Measurements from ENCODE around the gene TSPAN4.

TSPAN4 gene

GRCh38 chr11:889257-889656 lies 46.6 kb downstream of the TSPAN4 start:
- DNase-seq = no peak

DNA sequence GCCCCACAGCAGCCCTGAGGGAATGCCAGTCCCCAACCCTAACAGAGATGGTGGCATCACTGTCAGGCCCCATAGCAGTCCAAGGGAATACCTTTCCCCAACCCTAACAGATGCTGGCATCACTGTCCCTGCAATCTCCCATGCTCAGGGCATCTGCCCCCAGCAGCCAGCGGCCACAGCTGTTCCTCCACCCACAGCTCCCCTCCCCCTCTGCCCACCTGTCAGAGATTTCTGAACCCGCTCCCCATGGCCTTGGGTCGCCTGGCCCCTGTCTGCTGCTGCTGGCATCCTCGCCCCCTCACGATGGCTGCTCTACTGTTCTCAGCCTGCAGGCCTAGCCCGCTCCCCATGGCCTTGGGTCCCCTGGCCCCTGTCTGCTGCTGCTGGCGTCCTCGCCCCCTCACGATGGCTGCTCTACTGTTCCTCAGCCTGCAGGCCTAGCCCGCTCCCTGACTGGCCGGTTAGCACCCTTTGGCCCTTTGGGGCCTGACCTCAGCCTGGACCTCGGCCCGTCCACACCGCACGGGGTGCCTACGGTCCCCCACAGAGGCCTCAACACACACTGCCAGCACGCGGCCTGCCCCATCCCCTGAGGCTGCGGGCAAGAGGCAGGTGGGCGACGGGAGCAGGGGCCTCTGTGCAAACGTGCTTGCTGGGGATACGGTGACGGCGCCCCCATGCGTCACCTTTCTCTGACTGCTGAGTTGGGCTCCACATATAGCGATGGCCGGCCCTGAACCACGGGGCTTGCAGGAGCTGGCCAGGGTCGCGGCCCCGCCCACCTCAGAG lies 47.2 kb downstream of the TSPAN4 start:
- DNase-seq = no peak

GRCh38 chr11:890794-891540 lies 48.3 kb downstream of the TSPAN4 start:
- no peak for DNase-seq

DNA sequence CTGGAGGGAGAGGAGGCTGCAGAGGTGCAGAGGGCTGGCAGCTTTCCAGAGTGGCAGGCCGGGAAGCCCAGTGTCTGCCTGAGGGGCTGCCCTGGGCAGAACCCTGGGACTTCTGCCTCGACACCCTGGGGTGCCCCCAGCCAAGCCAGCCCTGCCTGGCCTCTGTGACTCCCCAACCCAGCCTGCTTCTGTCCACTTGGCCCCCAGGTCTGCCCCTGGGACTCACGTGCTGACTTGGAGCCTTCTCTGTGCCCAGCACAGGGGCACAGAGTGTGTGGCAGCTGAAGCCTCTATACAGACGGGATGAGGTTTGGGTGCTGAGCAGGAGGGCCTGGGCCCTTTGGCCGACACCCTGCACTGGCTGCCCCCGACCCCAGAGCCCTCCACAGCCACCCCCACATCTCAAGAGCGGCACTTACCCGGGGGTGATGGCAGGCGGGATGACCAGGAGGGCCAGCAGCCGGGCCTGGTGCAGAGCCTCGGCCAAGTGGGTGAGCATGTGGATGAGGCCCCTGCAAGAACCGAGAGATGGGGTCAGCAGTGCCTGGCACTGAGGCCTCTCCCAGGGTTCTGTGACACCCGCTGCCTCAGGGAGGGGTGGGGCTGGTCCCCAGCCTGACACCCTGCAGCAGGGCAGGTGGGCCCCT lies 50.5 kb downstream of the TSPAN4 start:
- DNase-seq = no peak

GRCh38 chr11:894575-895201 lies 52.0 kb downstream of the TSPAN4 start:
- no peak for DNase-seq

DNA sequence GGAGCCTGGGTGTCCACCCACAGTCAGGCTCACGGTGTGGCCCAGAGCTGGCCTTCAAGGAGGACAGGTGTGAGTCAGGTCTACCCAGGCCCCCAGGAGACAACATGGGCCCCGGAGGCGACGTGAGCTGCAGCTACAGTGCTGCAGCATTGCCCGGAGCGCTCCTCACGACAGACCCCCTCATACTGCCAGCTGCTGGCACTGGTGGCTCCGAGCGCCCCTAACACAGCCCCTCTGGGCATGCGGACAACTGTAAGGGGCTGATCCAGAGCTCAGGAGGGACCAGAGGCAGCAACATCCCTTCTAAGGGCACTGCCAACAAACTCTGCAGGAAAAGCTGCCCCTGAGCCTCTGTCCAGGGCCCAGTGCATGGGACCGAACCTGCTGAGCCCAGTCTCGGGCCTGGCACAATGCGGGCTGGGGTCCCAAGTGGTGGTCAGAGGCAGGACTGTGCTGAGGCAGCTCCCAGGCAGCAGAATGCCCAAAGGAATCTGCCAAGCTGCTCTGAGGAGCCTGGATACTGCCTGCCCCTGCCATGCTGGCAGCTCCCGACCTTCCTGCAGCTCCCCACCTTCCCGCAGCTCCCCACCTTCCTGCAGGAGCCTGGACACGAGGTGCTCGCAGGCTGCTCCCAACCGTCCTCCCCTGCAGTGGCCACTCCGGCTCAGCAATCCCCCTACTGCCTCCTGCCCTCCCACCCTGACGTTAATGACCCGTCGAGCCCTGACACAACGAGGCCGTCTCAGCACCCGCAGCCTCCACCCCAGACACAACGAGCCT lies 52.9 kb downstream of the TSPAN4 start:
- no peak for DNase-seq

- DNase-seq = no peak
Observed at GRCh38 chr11:897253-898142, 54.8 kb downstream of the TSPAN4 start.

DNA sequence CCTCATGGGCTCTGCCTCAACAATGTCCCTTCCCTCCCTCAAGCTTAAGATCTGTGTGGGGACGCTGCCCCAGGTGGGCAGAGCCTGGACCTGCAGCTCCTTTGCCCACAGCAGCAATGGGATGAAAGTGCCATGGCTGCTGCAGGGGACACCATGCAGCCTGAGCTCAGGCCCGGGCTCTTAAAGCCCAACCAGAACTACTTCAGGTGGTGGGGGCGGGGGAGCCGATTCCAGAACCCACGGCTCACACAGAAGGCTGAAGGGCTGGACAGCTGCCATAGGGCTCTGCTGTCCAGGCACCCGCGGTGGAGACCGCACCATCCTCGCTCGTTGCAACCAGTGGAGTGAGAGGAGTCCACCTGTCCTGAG lies 55.5 kb downstream of the TSPAN4 start:
- DNase-seq = no peak

GRCh38 chr11:898540-899190 lies 56.0 kb downstream of the TSPAN4 start:
- no peak for DNase-seq

GRCh38 chr11:899724-900123 lies 57.1 kb downstream of the TSPAN4 start:
- DNase-seq = no peak

DNA sequence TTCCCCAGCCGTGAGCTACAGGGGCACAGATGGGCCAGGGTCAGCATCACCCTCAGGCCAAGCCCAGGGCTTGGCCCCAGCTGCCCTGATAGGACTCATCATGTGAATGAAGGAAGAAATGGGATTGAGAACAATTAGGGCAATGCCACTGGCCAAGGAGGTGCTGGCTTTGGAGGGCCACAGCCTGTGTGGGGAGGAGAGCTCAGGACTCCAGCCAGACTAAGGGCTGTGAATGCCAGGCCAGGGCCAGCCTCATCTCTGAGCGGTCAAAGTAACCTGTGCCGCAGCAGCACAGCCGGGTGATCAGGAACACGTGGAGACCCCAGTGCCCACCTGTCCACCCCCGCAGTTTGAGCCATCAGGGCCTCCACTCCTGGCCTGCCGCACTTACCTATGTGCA lies 57.9 kb downstream of the TSPAN4 start:
- DNase-seq = no peak

- no peak for DNase-seq
Observed at GRCh38 chr11:901452-902061, 58.9 kb downstream of the TSPAN4 start.

GRCh38 chr11:904380-904779 lies 61.7 kb downstream of the TSPAN4 start:
- DNase-seq = no peak

DNA sequence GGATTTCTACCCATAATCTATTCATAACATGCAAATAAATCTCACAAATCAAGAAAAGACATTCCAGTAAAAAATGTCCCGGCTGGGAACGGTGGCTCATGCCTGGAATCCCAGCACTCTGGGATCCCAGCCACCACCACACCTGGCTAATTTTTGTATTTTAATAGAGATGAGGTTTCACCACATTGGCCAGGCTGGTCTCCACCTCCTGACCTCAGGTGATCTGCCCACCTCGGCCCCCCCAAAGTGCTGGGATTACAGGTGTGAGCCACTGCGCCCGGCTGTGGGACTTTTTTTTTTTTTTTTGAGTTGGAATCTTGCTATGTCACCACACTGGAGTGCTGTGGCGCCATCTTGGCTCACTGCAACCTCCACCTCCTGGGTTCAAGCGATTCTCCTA lies 63.3 kb downstream of the TSPAN4 start:
- no peak for DNase-seq

GRCh38 chr11:907668-908067 lies 65.0 kb downstream of the TSPAN4 start:
- DNase-seq = no peak

DNA sequence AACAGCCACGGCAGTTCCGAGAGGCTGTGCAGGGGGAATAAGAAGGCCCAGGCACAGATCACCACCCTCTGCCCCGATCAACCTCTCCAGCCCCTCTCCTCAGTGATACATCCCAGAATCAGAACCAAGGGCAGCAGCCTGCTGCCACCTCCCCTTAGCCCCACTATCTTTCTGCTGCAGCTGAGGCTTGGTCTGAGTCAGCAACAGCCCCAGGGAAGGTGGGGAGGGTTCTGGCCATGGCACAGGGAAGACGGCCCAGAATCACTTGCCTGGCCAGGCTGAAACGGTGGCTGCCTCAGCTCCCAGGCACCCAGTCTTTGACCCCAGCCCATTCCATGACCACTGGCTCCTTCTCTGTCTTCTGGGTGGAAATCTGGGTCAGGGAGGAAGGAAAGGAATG lies 65.6 kb downstream of the TSPAN4 start:
- no peak for DNase-seq

GRCh38 chr11:909406-909805 lies 66.8 kb downstream of the TSPAN4 start:
- DNase-seq = no peak

- DNase-seq = no peak
Observed at GRCh38 chr11:910044-910588, 67.5 kb downstream of the TSPAN4 start.

DNA sequence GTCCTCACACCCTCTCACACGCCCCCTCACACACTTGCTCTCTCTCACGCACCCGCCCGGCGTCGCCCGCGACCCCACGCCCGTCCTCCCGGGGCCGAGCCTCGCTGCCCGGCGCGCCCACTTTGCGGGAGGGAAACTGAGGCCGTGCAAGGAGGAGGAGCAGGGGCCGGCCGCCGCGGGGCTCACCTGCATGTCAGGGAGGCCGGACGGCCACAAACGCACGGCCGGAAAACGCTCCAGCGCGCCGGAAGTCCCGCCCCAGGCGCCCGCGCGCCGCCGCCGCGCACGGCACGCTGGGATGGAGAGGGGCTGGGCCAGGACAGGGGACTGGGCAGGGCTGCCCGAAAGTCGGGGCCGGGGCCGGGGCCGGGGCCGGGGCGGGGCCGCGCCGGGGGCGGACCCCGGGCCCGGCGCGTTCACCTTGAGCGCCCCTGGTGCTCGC lies 68.0 kb downstream of the TSPAN4 start, which contains the start of gene CHID1:
Gene CHID1 (minus strand): TSS at position 222 of the 442 bp plus-strand sequence. CDS start 5,994 bp downstream, outside the sequence.
- peak; percentile 78 for DNase-seq
